B cell (primary cell): ENCODE results near the gene TAF10. TPM values are rescaled to one million over a fixed set of nuclear protein-coding genes. Genes with fewer than 3 reads are reported as not detected.

Experiments used
- ATAC-seq: fragments of 200-7000 bp; cut with Tn5 transposase; one replicate; pipeline ENCODE4 v1.10.0; 2021; ENCODE audit warnings: low read depth, mild to moderate bottlenecking, moderate number of reproducible peaks, moderate library complexity
- CTCF ChIA-PET: fragments of 350-600 bp; sonication (Branson Sonifier 250); formaldehyde crosslinking; loops from one replicate; lab custom pipeline; 2021; ENCODE audit warnings: antibody characterized with exemption, inconsistent platforms; lab: Charles Lee
- POLR2A ChIA-PET: fragments of 350-600 bp; sonication (Branson Sonifier 250); formaldehyde crosslinking; loops from one replicate; lab custom pipeline; 2021; ENCODE audit warnings: antibody characterized with exemption; lab: Charles Lee
- DNase-seq: peaks from one replicate; pipeline ENCODE4 v3.0.0; 2013
- H2AFZ ChIP-seq: 2 replicates; pipeline ENCODE4 v1.6.1; 2012; ENCODE audit warnings: mild to moderate bottlenecking, low read depth, low read length; ENCODE audit not compliant: insufficient read depth, poor library complexity, severe bottlenecking
- H3K27ac ChIP-seq, 2 donors: 1 replicate in 1 of 2; 2 replicates in 1 of 2; pipeline ENCODE4 v1.5.1; 2012 to 2013; ENCODE audit warnings: low read length in 2 of 2, mild to moderate bottlenecking in 2 of 2, moderate library complexity in 1 of 2
- H3K27me3 ChIP-seq, 4 experiments: fragments of 200-600 bp in 1 of 4; sonication (generic) in 1 of 4; replicated peaks in 1 of 4; 1 replicate in 2 of 4; 2 replicates in 2 of 4; pipeline versions ENCODE4 v1.6.1 to v1.7.0; 2013 to 2016; ENCODE audit warnings: low read length in 3 of 4, mild to moderate bottlenecking in 2 of 4, mixed read lengths in 1 of 4, moderate library complexity in 1 of 4; ENCODE audit not compliant: insufficient read depth in 4 of 4, control insufficient read depth in 3 of 4; ENCODE audit errors: control extremely low read depth in 1 of 4
- H3K36me3 ChIP-seq, 2 experiments: replicated peaks in 1 of 2; 1 replicate in 1 of 2; 2 replicates in 1 of 2; pipeline versions ENCODE4 v1.6.1 to v1.7.1; 2013; ENCODE audit warnings: low read length in 1 of 2; ENCODE audit not compliant: insufficient read depth in 2 of 2, control insufficient read depth in 1 of 2; ENCODE audit errors: control extremely low read depth in 1 of 2, extremely low read depth in 1 of 2
- H3K4me1 ChIP-seq, 2 donors: fragments of 200-600 bp in 1 of 2; sonication (generic) in 1 of 2; 1 replicate in 1 of 2; 2 replicates in 1 of 2; pipeline versions ENCODE4 v1.5.1 to v1.6.1; 2013 to 2017; ENCODE audit warnings: low read length in 2 of 2; ENCODE audit not compliant: control insufficient read depth in 2 of 2, insufficient read depth in 2 of 2
- H3K4me2 ChIP-seq: replicated peaks from 2 replicates; pipeline ENCODE3; 2012; ENCODE audit warnings: mild to moderate bottlenecking, low read depth, low read length; ENCODE audit not compliant: poor library complexity, severe bottlenecking
- H3K4me3 ChIP-seq, 5 experiments: fragments of 200-600 bp in 1 of 5; sonication (generic) in 1 of 5; 1 replicate in 3 of 5; 2 replicates in 2 of 5; pipeline versions ENCODE4 v1.5.1 to v1.7.0; 2011 to 2016; ENCODE audit warnings: low read length in 4 of 5, mild to moderate bottlenecking in 4 of 5, low read depth in 2 of 5, control low read depth in 1 of 5, moderate library complexity in 1 of 5; ENCODE audit not compliant: insufficient read depth in 1 of 5; ENCODE audit errors: control extremely low read depth in 1 of 5, extremely low read depth in 1 of 5
- H3K79me2 ChIP-seq: fragments of 200-600 bp; sonication (generic); one replicate; pipeline ENCODE4 v1.6.0; 2016; ENCODE audit warnings: low read length; ENCODE audit not compliant: control insufficient read depth, insufficient read depth
- H3K9ac ChIP-seq: fragments of 200-600 bp; sonication (generic); 2 replicates; pipeline ENCODE4 v1.6.1; 2017; ENCODE audit warnings: mild to moderate bottlenecking, low read length, moderate library complexity
- H3K9me3 ChIP-seq, 3 donors: one replicate each; pipeline versions ENCODE4 v1.6.1 to v1.7.1; 2013; ENCODE audit warnings: low read length in 2 of 3; ENCODE audit not compliant: control insufficient read depth in 2 of 3, insufficient read depth in 1 of 3; ENCODE audit errors: control extremely low read depth in 1 of 3
- H4K20me1 ChIP-seq: 2 replicates; pipeline ENCODE4 v1.6.0; 2012; ENCODE audit warnings: mild to moderate bottlenecking, low read length; ENCODE audit not compliant: insufficient read depth, control insufficient read depth, poor library complexity, severe bottlenecking
- H3K27ac Mint-ChIP-seq: one replicate; pipeline ENCODE4 v1.8.0; 2021; ENCODE audit warnings: mixed read lengths
- H3K27me3 Mint-ChIP-seq: one replicate; pipeline ENCODE4 v1.8.0; 2021; ENCODE audit warnings: mixed read lengths
- H3K4me1 Mint-ChIP-seq: one replicate; pipeline ENCODE4 v1.8.0; 2021; ENCODE audit warnings: mixed read lengths
- H3K4me3 Mint-ChIP-seq: one replicate; pipeline ENCODE4 v1.8.0; 2021; ENCODE audit warnings: mixed read lengths
- H3K9me3 Mint-ChIP-seq: one replicate; pipeline ENCODE4 v1.8.0; 2022; ENCODE audit warnings: mixed read lengths; ENCODE audit not compliant: insufficient read depth
- EZH2 ChIP-seq: IDR thresholded peaks from 2 replicates; pipeline ENCODE4 v1.6.1; 2012; ENCODE audit warnings: borderline replicate concordance, low read depth, mild to moderate bottlenecking, moderate library complexity, low read length; ENCODE audit not compliant: insufficient read depth, poor library complexity, severe bottlenecking
- WGBS: methylation state at CpG from one replicate; pipeline ENCODE4 v1.1.5; 2013; ENCODE audit warnings: missing lambda C conversion rate; ENCODE audit not compliant: insufficient coverage; 5-methylcytosine and 5-hydroxymethylcytosine counted together
- intact Hi-C: fragments of 100-400 bp; cut with micrococcal nuclease; formaldehyde crosslinking; loops from one replicate; pipeline ENCODE4 v1.10.0; 2022
- polyA plus RNA-seq: library from polyadenylated mRNA; depleted of rRNA; stranded (reverse); fragments of >200 nt; gene quantifications from 2 replicates; pipeline ENCODE4 v1.2.3, GENCODE V29; 2012
- total RNA-seq, 2 donors: library from RNA; stranded (reverse); fragments of 120-200 nt in 1 of 2; gene quantifications; 1 replicate in 1 of 2; 2 replicates in 1 of 2; pipeline versions ENCODE4 v1.2.3 to v1.2.4, GENCODE V29; 2013 to 2022
- TF ChIP-seq, protein P1 (sequence below): fragments of 200-600 bp; IDR thresholded peaks from one replicate; pipeline ENCODE4 v1.8.0; 2022; ENCODE audit warnings: antibody characterized with exemption, mild to moderate bottlenecking

TAF10 gene
- total and polyA plus RNA-seq, 2 donors (not counting 1 experiment from before 2014, with no cell fraction given), result 114 to 156 TPM

DNA sequence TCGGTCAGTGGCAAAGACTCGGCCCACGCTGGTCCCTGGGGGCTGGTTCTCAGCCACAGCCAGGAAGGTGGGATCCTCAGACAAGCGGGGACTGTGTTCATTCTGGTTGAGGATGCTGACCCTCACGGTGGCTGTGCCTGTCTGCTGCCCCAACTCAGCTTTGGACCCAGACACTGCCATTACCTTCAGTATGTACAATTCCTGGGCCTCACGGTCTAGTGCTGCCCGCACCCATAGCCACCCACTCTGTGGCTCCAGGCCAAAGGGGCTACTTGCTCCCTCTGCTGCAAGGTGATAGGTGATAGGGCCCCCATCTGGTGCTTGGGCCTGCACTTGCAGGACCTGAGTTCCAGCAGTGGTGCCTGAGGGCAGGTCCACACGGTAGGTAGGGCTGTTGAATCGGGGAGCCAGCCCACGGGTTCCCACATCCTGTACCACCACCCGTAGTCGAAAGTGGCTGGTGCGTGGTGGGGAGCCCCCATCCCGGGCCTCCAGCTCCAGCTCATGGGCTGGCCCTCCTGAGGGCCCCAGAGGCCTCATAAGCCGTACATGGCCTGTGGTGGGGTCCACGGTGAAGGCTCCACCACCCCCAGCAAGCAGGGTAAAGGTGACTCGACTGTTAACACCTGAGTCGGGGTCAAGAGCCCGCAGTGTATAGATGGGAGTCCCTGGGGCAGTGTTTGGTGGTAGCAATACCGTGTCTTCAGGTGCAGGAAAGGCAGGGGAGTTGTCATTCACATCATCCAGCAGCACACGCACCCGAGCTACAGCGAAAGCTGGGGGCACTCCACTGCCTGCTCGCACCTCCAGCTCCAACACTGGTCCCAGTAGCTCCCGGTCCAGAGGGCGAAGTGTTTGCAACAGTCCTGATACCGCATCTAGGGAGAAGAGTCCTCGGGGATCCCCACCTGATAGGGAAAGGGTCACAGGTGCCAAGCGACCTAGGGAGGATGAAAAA, 20.4 kb upstream of the TAF10 start:
- Histone ChIP-seq H3K4me2 (no peak overlapping the region), H3K27ac (no peak overlapping the region), H3K36me3 (no peaks in the 10 kb centered on the region), H3K79me2 (no peaks in the 10 kb centered on the region), H3K9ac (no peak overlapping the region), H3K27me3 (no peaks in the 10 kb centered on the region), H3K9me3 (no peaks in the 10 kb centered on the region), H4K20me1 (no peaks in the 10 kb centered on the region), H3K4me3 (no peak overlapping the region), H3K4me1 (peaks cover 6 to 10% of the 10 kb centered on the region in 2 donors), H2AFZ (no peak overlapping the region)
- TF ChIP-seq EZH2, result no peak
- TF ChIP-seq, protein P1, sequence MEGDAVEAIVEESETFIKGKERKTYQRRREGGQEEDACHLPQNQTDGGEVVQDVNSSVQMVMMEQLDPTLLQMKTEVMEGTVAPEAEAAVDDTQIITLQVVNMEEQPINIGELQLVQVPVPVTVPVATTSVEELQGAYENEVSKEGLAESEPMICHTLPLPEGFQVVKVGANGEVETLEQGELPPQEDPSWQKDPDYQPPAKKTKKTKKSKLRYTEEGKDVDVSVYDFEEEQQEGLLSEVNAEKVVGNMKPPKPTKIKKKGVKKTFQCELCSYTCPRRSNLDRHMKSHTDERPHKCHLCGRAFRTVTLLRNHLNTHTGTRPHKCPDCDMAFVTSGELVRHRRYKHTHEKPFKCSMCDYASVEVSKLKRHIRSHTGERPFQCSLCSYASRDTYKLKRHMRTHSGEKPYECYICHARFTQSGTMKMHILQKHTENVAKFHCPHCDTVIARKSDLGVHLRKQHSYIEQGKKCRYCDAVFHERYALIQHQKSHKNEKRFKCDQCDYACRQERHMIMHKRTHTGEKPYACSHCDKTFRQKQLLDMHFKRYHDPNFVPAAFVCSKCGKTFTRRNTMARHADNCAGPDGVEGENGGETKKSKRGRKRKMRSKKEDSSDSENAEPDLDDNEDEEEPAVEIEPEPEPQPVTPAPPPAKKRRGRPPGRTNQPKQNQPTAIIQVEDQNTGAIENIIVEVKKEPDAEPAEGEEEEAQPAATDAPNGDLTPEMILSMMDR, result no peak
- intact Hi-C loops, result no loop called here
- H3K4me1 Mint-ChIP-seq, result peaks cover 11% of the 10 kb centered on the region
- ATAC-seq, result no peak
- no peaks in the 10 kb centered on the region for H3K27me3 Mint-ChIP-seq
- no peak overlapping the region for H3K27ac Mint-ChIP-seq
- ChIA-PET CTCF (interaction anchor here (0.6 to 1.4 kb wide), 3 partner anchors 14 to 68 kb away, joined by 3 read pairs; no protein-coding TSS in a partner anchor), POLR2A (no interaction called here)
- no peak for DNase-seq
- 95% methylated on average over 29 of the region's 29 CpGs for WGBS
- no peaks in the 10 kb centered on the region for H3K9me3 Mint-ChIP-seq
- no peak overlapping the region for H3K4me3 Mint-ChIP-seq

DNA sequence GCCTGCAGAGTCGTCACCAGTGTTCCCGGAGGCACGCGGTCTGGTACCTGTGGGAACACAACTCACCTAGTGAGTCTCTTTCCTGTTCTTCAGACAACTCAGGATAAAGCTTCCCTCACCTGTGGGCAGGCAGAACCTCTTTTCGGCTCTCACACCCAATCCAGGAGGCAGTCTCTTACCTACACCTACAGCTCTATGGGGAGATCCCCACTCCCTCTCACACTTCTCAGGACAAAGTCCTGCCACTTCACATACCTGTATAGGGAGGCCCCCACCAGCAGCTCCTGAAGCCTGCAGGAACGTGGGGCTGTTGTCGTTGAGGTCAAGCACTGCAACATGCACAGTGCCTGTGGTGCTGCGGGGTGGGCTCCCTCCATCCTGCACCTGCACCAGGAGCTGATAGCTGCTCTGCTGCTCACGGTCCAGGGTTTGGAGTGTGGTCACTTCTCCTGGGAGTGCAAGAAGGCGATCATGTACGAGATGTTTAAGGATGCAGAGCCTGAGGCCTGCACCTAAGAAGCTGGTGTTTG, 19.4 kb upstream of the TAF10 start:
- Histone ChIP-seq H3K9me3 (no peaks in the 10 kb centered on the region), H3K4me3 (no peak overlapping the region), H4K20me1 (no peaks in the 10 kb centered on the region), H3K4me2 (no peak overlapping the region), H2AFZ (no peak overlapping the region), H3K36me3 (no peaks in the 10 kb centered on the region), H3K27ac (no peak overlapping the region), H3K9ac (no peak overlapping the region), H3K79me2 (no peaks in the 10 kb centered on the region), H3K4me1 (peaks cover 11 to 15% of the 10 kb centered on the region in 2 donors), H3K27me3 (no peaks in the 10 kb centered on the region)
- H3K4me3 Mint-ChIP-seq, result no peak overlapping the region
- DNase-seq (no peak), ATAC-seq (no peak)
- no peak for TF ChIP-seq EZH2
- TF ChIP-seq, protein P1, result no peak
- H3K27ac Mint-ChIP-seq, result no peak overlapping the region
- intact Hi-C loops, result no loop called here
- H3K27me3 Mint-ChIP-seq, result no peaks in the 10 kb centered on the region
- H3K4me1 Mint-ChIP-seq, result peaks cover 20% of the 10 kb centered on the region
- ChIA-PET POLR2A (no interaction called here), CTCF (interaction anchor here (0.5 to 1.4 kb wide), 4 partner anchors 13 to 125 kb away, joined by 3 read pairs; partner anchors contain the start of gene MRPL17)
- WGBS, result 90% methylated on average over 10 of the region's 11 CpGs
- H3K9me3 Mint-ChIP-seq, result no peaks in the 10 kb centered on the region
